ENCODE results near the gene NAA80. TPM values are rescaled to one million over a fixed set of nuclear protein-coding genes. Genes with fewer than 3 reads are reported as not detected.

The NAA80 gene
- total and polyA plus RNA-seq, 2 of the 13 experiments (the other 11 are each of a cell fraction or from before 2014, with no cell fraction given): 3.4 to 8.7 TPM

DNA sequence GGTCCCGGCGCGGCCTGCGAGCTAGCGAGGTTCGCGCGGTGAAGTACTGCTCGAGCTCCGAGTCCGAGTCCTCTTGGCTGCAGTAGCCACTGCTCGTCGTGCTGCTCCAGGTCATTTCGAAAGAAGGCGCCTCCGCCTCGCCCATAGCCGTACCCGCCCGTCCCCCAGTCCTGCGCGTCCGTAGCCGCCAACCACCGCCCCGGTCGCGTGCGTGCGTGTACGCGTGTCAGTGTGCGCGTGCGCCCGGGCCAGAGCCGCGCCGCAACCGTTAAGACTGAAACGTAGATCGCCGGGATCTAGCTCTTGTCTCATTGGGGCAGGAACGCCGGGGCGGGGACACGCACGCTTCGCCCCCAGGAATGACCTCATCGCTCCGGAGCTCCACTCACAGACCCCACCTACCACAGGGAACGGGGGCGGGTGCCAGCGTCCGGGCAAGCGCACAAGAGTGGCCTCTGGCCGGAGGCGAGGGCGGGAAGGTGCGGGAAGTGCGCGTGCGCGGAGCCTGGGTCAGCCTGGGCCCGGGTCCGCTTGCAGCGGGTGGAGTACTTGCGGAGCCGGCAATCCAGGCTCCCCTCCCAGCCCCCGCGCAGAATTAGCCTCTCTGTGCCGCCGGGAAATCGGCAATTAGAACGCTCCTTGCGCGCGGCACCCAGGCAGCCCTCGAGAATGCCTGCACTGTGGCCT is 38.1 kb upstream of the NAA80 start (continued):
- TF ChIP-seq CERS6 (CRISPR knock-in tag; IDR thresholded peaks at IDR 0.05) (no peak), ELF4 (CRISPR knock-in tag; IDR thresholded peaks at IDR 0.05; ENCODE audit: borderline replicate concordance) (no peak), DNMT1 (CRISPR knock-in tag; IDR thresholded peaks at IDR 0.05) (peak; percentile 3; the same call in 1 of the 2 replicates), MEIS1 (CRISPR knock-in tag; IDR thresholded peaks at IDR 0.05; ENCODE audit: borderline replicate concordance) (peak; percentile 88; the same call in 1 of the 2 replicates), ZNF20 (CRISPR knock-in tag; IDR thresholded peaks at IDR 0.05) (no peak), ZHX1 (CRISPR knock-in tag; IDR thresholded peaks at IDR 0.05; ENCODE audit: low read depth) (0 out of 2 replicates have a peak, but pooled peaks have one; percentile 9), ZBTB25 (CRISPR knock-in tag; IDR thresholded peaks at IDR 0.05) (peak; percentile 97), ZBTB8A (CRISPR knock-in tag; IDR thresholded peaks at IDR 0.05; ENCODE audit: borderline replicate concordance, low read depth) (no peak), DMAP1 (CRISPR knock-in tag; IDR thresholded peaks at IDR 0.05) (peak; percentile 78; the same call in 1 of the 2 replicates), ZNF441 (CRISPR knock-in tag; IDR thresholded peaks at IDR 0.05; ENCODE audit: borderline replicate concordance) (peak; percentile 26; the same call in 1 of the 2 replicates), HOXA5 (CRISPR knock-in tag; IDR thresholded peaks at IDR 0.05) (peak; percentile 15; the same call in 1 of the 2 replicates), ISL2 (CRISPR knock-in tag; IDR thresholded peaks at IDR 0.05) (0 out of 2 replicates have a peak, but pooled peaks have one; percentile 13), PHF21A (CRISPR knock-in tag; IDR thresholded peaks at IDR 0.05) (peak; percentile 84), HNRNPUL1 (IDR thresholded peaks at IDR 0.05; ENCODE audit: low read depth, low read length) (0 out of 2 replicates have a peak, but pooled peaks have one; percentile 42), ETV6 (CRISPR knock-in tag; conservative IDR thresholded peaks at IDR 0.05) (no peak), ZNF703 (CRISPR knock-in tag; IDR thresholded peaks at IDR 0.05; ENCODE audit: borderline replicate concordance) (no peak), ZNF317 (CRISPR knock-in tag; IDR thresholded peaks at IDR 0.05) (peak; percentile 85), EHMT2 (IDR thresholded peaks at IDR 0.05; ENCODE audit: borderline replicate concordance, low read depth, low read length) (no peak), ZFX (CRISPR knock-in tag; IDR thresholded peaks at IDR 0.05; ENCODE audit: low read depth) (peak; percentile 94), HOXA9 (CRISPR knock-in tag; IDR thresholded peaks at IDR 0.05; ENCODE audit: borderline replicate concordance) (peak; percentile 95)
- TF ChIP-seq, protein P1, sequence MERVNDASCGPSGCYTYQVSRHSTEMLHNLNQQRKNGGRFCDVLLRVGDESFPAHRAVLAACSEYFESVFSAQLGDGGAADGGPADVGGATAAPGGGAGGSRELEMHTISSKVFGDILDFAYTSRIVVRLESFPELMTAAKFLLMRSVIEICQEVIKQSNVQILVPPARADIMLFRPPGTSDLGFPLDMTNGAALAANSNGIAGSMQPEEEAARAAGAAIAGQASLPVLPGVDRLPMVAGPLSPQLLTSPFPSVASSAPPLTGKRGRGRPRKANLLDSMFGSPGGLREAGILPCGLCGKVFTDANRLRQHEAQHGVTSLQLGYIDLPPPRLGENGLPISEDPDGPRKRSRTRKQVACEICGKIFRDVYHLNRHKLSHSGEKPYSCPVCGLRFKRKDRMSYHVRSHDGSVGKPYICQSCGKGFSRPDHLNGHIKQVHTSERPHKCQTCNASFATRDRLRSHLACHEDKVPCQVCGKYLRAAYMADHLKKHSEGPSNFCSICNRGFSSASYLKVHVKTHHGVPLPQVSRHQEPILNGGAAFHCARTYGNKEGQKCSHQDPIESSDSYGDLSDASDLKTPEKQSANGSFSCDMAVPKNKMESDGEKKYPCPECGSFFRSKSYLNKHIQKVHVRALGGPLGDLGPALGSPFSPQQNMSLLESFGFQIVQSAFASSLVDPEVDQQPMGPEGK (CRISPR knock-in tag; IDR thresholded peaks at IDR 0.05): peak; percentile 75; the same call in 1 of the 2 replicates
- TF ChIP-seq, protein P2, sequence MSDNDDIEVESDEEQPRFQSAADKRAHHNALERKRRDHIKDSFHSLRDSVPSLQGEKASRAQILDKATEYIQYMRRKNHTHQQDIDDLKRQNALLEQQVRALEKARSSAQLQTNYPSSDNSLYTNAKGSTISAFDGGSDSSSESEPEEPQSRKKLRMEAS (IDR thresholded peaks at IDR 0.05): peak; percentile 93
